Activated T-cell treated with anti-CD3 and anti-CD28 coated beads, Interleukin-2, amount 50 U/mL, for 72 hours (primary cell): Measurements from ENCODE around the gene MRPS23. TPM values are rescaled to one million over a fixed set of nuclear protein-coding genes. Genes with fewer than 3 reads are reported as not detected.
A peak's percentile ranks its signal among the peaks of the same experiment; 100 is the strongest.
"Not testable (repeated sequence)": the region's sequence is repeated elsewhere in the genome, so short reads cannot be mapped to it uniquely, and the experiment has no call there.

Experiments used
- ATAC-seq, 2 donors: fragments of 150-1000 bp; cut with Tn5 transposase; replicated peaks in 1 of 2; 2 replicates each; pipeline ENCODE4 v1.10.0; 2021; ENCODE audit warnings: moderate library complexity in 2 of 2, mild to moderate bottlenecking in 1 of 2
- DNase-seq, 2 donors: peaks; one replicate each; pipeline ENCODE4 v3.0.0; 2021 to 2022; ENCODE audit warnings: mixed read lengths in 1 of 2
- H3K27ac Mint-ChIP-seq: one replicate; pipeline ENCODE4 v1.8.0; 2022; ENCODE audit warnings: mild to moderate bottlenecking, moderate library complexity, mixed read lengths
- H3K27me3 Mint-ChIP-seq: one replicate; pipeline ENCODE4 v1.8.0; 2022; ENCODE audit warnings: low read depth, mixed read lengths
- H3K36me3 Mint-ChIP-seq, 2 donors: one replicate each; pipeline ENCODE4 v1.8.0; 2022; ENCODE audit warnings: mixed read lengths in 2 of 2, mild to moderate bottlenecking in 1 of 2; ENCODE audit not compliant: insufficient read depth in 2 of 2
- H3K4me1 Mint-ChIP-seq: one replicate; pipeline ENCODE4 v1.8.0; 2022; ENCODE audit warnings: low read depth, mixed read lengths
- H3K4me3 Mint-ChIP-seq, 2 donors: one replicate each; pipeline ENCODE4 v1.8.0; 2022; ENCODE audit warnings: mild to moderate bottlenecking in 2 of 2, mixed read lengths in 2 of 2, moderate library complexity in 2 of 2
- H3K9me3 Mint-ChIP-seq, 2 donors: one replicate each; pipeline ENCODE4 v1.8.0; 2022; ENCODE audit warnings: mixed read lengths in 2 of 2
- total RNA-seq, 2 donors: library from RNA; stranded (reverse); gene quantifications; one replicate each; pipeline ENCODE4 v1.2.3, GENCODE V29; 2022

Gene MRPS23
- total RNA-seq, 2 donors from 2014 or later, result 43.4 to 52.7 TPM

GRCh38 chr17:57855391-57856035, 5.7 kb upstream of the MRPS23 start:
- Mint-ChIP-seq H3K4me3 (no peak overlapping the region), H3K27ac (no peak overlapping the region), H3K27me3 (peaks cover 16% of the 10 kb centered on the region), H3K36me3 (no peaks in the 10 kb centered on the region), H3K4me1 (peaks cover 15% of the 10 kb centered on the region), H3K9me3 (no peaks in the 10 kb centered on the region)
- ATAC-seq, result no peak
- DNase-seq, result no peak

GRCh38 chr17:57853695-57854094, 3.9 kb upstream of the MRPS23 start:
- no peak for ATAC-seq
- DNase-seq, result no peak
- Mint-ChIP-seq H3K27ac (no peak overlapping the region), H3K27me3 (peaks cover 4% of the 10 kb centered on the region), H3K4me1 (peaks cover 26% of the 10 kb centered on the region), H3K36me3 (peaks cover 4 to 8% of the 10 kb centered on the region in 2 donors), H3K9me3 (no peaks in the 10 kb centered on the region), H3K4me3 (no peak overlapping the region)

- H3K9me3 Mint-ChIP-seq, result no peaks in the 10 kb centered on the region
- peaks cover 4 to 8% of the 10 kb centered on the region in 2 donors for H3K36me3 Mint-ChIP-seq
- no peak for DNase-seq
- no peak overlapping the region for H3K4me3 Mint-ChIP-seq
- H3K27me3 Mint-ChIP-seq, result no peaks in the 10 kb centered on the region
- H3K27ac Mint-ChIP-seq, result no peak overlapping the region
- peaks cover 34% of the 10 kb centered on the region for H3K4me1 Mint-ChIP-seq
- ATAC-seq, result no peak
These were observed 3.1 kb upstream of the MRPS23 start for GRCh38 chr17:57852955-57853328.

- no peaks in the 10 kb centered on the region for H3K27me3 Mint-ChIP-seq
- no peak overlapping the region for H3K27ac Mint-ChIP-seq
- H3K36me3 Mint-ChIP-seq, result peaks cover 4 to 8% of the 10 kb centered on the region in 2 donors
- ATAC-seq, result no peak
- no peak for DNase-seq
- H3K4me3 Mint-ChIP-seq, result peak overlapping the region; percentile 13 to 60
- no peaks in the 10 kb centered on the region for H3K9me3 Mint-ChIP-seq
- peaks cover 37% of the 10 kb centered on the region for H3K4me1 Mint-ChIP-seq
These were observed 2.5 kb upstream of the MRPS23 start for GRCh38 chr17:57852092-57852954.

- H3K27me3 Mint-ChIP-seq, result no peaks in the 10 kb centered on the region
- ATAC-seq, result no peak
- peaks cover 5 to 8% of the 10 kb centered on the region in 2 donors for H3K36me3 Mint-ChIP-seq
- H3K9me3 Mint-ChIP-seq, result no peaks in the 10 kb centered on the region
- peaks cover 37% of the 10 kb centered on the region for H3K4me1 Mint-ChIP-seq
- DNase-seq, result no peak
- H3K27ac Mint-ChIP-seq, result peak overlapping the region; percentile 99
- H3K4me3 Mint-ChIP-seq, result peak overlapping the region; percentile 95 to 99
These were observed 526 bp downstream of the MRPS23 start for GRCh38 chr17:57849163-57849873.

- not testable (repeated sequence) for H3K27me3 Mint-ChIP-seq, H3K4me3 Mint-ChIP-seq, H3K27ac Mint-ChIP-seq, H3K9me3 Mint-ChIP-seq, DNase-seq, ATAC-seq, H3K36me3 Mint-ChIP-seq
- peaks cover 34% of the 10 kb centered on the region for H3K4me1 Mint-ChIP-seq
These were observed 3.5 kb downstream of the MRPS23 start for GRCh38 chr17:57846056-57846945.

GRCh38 chr17:57842280-57842679, 7.6 kb downstream of the MRPS23 start:
- Mint-ChIP-seq H3K4me3 (no peak overlapping the region), H3K36me3 (peaks cover 0 to 14% of the 10 kb centered on the region in 2 donors), H3K9me3 (no peaks in the 10 kb centered on the region), H3K4me1 (peaks cover 4% of the 10 kb centered on the region), H3K27ac (peak overlapping the region; percentile 58), H3K27me3 (no peaks in the 10 kb centered on the region)
- no peak for ATAC-seq
- no peak for DNase-seq

- H3K4me1 Mint-ChIP-seq, result peaks cover 6% of the 10 kb centered on the region
- ATAC-seq (no peak), DNase-seq (no peak)
- H3K27ac Mint-ChIP-seq, result no peak overlapping the region
- H3K36me3 Mint-ChIP-seq, result peaks cover 2 to 17% of the 10 kb centered on the region in 2 donors
- H3K4me3 Mint-ChIP-seq, result no peak overlapping the region
- no peaks in the 10 kb centered on the region for H3K27me3 Mint-ChIP-seq
- H3K9me3 Mint-ChIP-seq, result no peaks in the 10 kb centered on the region
These were observed 10.3 kb downstream of the MRPS23 start for GRCh38 chr17:57839571-57839923.

GRCh38 chr17:57838857-57839570, 10.8 kb downstream of the MRPS23 start:
- Mint-ChIP-seq H3K4me1 (peaks cover 11% of the 10 kb centered on the region), H3K27me3 (no peaks in the 10 kb centered on the region), H3K36me3 (peaks cover 2 to 17% of the 10 kb centered on the region in 2 donors), H3K27ac (no peak overlapping the region), H3K9me3 (no peaks in the 10 kb centered on the region), H3K4me3 (no peak overlapping the region)
- ATAC-seq, result no peak
- no peak for DNase-seq

- H3K27ac Mint-ChIP-seq, result no peak overlapping the region
- no peaks in the 10 kb centered on the region for H3K27me3 Mint-ChIP-seq
- no peaks in the 10 kb centered on the region for H3K9me3 Mint-ChIP-seq
- peaks cover 13% of the 10 kb centered on the region for H3K4me1 Mint-ChIP-seq
- ATAC-seq (no peak), DNase-seq (no peak)
- peaks cover 2 to 17% of the 10 kb centered on the region in 2 donors for H3K36me3 Mint-ChIP-seq
- no peak overlapping the region for H3K4me3 Mint-ChIP-seq
These were observed 11.4 kb downstream of the MRPS23 start for GRCh38 chr17:57838453-57838852.

- Mint-ChIP-seq H3K27me3 (no peaks in the 10 kb centered on the region), H3K9me3 (no peaks in the 10 kb centered on the region), H3K36me3 (peaks cover 2 to 10% of the 10 kb centered on the region in 2 donors), H3K4me1 (peaks cover 10% of the 10 kb centered on the region), H3K4me3 (no peak overlapping the region), H3K27ac (no peak overlapping the region)
- ATAC-seq, result no peak
- DNase-seq, result no peak
These were observed 14.4 kb downstream of the MRPS23 start for GRCh38 chr17:57835333-57835900.
